GM18867 (cell line): ENCODE results near the gene UBTD1.
"Not testable (repeated sequence)": the region's sequence is repeated elsewhere in the genome, so short reads cannot be mapped to it uniquely, and the experiment has no call there.

Experiments used
- ATAC-seq: cut with Tn5 transposase; IDR thresholded peaks from one replicate; pipeline ENCODE4 v1.9.1; 2021; ENCODE audit warnings: mild to moderate bottlenecking, moderate library complexity; ENCODE audit not compliant: unreplicated experiment

Gene UBTD1

GRCh38 chr10:97498841-97499560 is at the start of gene UBTD1:
TSS of gene UBTD1 (plus strand) at chr10:97498924. CDS start at chr10:97499204, 280 bp downstream.
- ATAC-seq = no peak

GRCh38 chr10:97450828-97451227 is 47.9 kb upstream of the UBTD1 start:
- ATAC-seq = no peak

GRCh38 chr10:97451605-97452004 is 47.1 kb upstream of the UBTD1 start:
- ATAC-seq = no peak

- no peak for ATAC-seq
Measured at GRCh38 chr10:97452352-97452751, 46.4 kb upstream of the UBTD1 start.

- ATAC-seq = no peak
Measured at GRCh38 chr10:97454330-97455036, 44.2 kb upstream of the UBTD1 start.

GRCh38 chr10:97456034-97456685 is 42.6 kb upstream of the UBTD1 start:
- no peak for ATAC-seq

- ATAC-seq = no peak
Measured at GRCh38 chr10:97456686-97457065, 42.0 kb upstream of the UBTD1 start.

- no peak for ATAC-seq
Measured at GRCh38 chr10:97459111-97459510, 39.6 kb upstream of the UBTD1 start.

- ATAC-seq = no peak
Measured at GRCh38 chr10:97459933-97460332, 38.8 kb upstream of the UBTD1 start.

- no peak for ATAC-seq
Measured at GRCh38 chr10:97462309-97462708, 36.4 kb upstream of the UBTD1 start.

GRCh38 chr10:97463363-97464132 is 35.2 kb upstream of the UBTD1 start:
- ATAC-seq = no peak

GRCh38 chr10:97464226-97464625 is 34.5 kb upstream of the UBTD1 start:
- ATAC-seq = no peak

- ATAC-seq = no peak
Measured at GRCh38 chr10:97465982-97466381, 32.7 kb upstream of the UBTD1 start.

- ATAC-seq = no peak
Measured at GRCh38 chr10:97466755-97467154, 32.0 kb upstream of the UBTD1 start.

- ATAC-seq = peak; percentile 55
Measured at GRCh38 chr10:97468162-97468561, 30.6 kb upstream of the UBTD1 start.

GRCh38 chr10:97468781-97469180 is 29.9 kb upstream of the UBTD1 start:
- ATAC-seq = not testable (repeated sequence)

- ATAC-seq = no peak
Measured at GRCh38 chr10:97474918-97475317, 23.8 kb upstream of the UBTD1 start.

GRCh38 chr10:97475936-97476594 is 22.7 kb upstream of the UBTD1 start:
- no peak for ATAC-seq

- ATAC-seq = not testable (repeated sequence)
Measured at GRCh38 chr10:97479410-97479809, 19.3 kb upstream of the UBTD1 start.

- no peak for ATAC-seq
Measured at GRCh38 chr10:97479939-97480338, 18.8 kb upstream of the UBTD1 start.

GRCh38 chr10:97481071-97481470 is 17.7 kb upstream of the UBTD1 start:
- no peak for ATAC-seq
